HG02763 (cell line): ENCODE data around the gene CDC42EP4.
"Not testable (repeated sequence)": the region's sequence is repeated elsewhere in the genome, so short reads cannot be mapped to it uniquely, and the experiment has no call there.

Source experiments
- ATAC-seq: cut with Tn5 transposase; IDR thresholded peaks from one replicate; pipeline ENCODE4 v1.9.1; 2021; ENCODE audit warnings: mild to moderate bottlenecking, moderate library complexity; ENCODE audit not compliant: unreplicated experiment

Gene CDC42EP4

DNA sequence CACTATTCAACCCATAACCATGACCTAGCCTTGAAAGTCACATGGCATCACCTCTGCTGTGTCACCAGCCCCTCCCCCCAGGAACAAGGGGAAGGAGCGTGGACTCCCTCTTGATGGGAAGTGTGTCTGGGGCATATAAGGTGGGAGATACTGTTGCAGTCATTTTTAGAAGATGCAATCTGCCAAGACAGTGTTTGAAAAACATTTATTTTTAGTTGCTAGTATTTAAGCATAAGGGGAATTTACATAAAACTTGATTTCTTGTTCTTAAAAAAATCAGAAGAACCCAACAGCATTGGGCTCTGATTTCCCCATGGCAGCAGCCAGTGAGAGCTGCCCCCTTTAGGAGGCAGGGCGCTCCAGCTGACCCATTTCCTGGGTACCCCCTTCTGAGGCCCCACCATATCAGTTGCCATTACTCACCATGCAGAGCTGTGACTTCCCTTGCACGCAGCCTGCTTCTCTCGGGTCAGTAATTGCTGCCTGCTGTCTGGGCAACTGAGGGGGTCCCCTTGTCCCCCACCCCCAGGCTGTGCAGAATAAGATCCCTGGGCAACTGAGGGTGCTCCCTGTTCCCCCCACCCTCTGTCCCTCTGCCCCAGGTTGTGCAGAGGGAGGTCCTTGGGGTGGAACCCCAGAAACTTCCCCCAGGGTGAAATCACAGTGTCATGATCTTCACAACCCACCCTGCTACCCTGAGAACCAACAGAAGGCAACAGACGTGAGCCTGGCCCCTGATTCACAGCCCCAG lies 11.8 kb upstream of the CDC42EP4 start:
- no peak for ATAC-seq

DNA sequence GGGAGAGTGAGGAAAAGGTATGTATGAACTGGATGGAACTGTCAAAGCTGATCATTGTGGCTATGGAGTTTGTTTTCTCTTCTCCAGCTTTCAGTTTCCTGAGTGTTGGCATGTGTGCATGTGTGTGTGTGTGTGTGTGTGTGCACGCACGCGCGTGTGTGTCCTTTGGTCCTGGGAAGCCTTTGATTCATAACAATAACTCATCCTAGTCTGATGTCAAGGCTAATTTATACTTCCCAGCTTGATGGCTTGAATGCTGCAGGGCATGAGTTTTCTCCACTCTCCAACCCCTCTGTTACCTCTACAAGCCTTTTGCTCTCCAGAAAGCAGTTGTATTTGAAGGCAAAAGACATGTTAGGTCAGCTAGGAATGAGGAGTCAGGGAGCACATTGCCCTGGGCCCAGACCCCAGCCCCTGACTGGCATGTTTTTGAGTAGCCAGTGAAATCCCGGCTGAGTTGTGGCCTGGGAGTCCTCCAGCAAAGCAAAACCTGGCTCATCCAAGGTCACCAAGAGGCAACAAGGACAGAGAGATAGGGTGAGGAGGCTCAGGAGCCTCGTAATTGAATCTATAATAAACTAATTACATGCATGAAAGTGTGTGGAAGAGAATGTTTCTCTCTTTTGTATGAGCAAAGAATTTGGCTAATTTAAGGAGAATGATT lies 8.9 kb upstream of the CDC42EP4 start:
- ATAC-seq = no peak

DNA sequence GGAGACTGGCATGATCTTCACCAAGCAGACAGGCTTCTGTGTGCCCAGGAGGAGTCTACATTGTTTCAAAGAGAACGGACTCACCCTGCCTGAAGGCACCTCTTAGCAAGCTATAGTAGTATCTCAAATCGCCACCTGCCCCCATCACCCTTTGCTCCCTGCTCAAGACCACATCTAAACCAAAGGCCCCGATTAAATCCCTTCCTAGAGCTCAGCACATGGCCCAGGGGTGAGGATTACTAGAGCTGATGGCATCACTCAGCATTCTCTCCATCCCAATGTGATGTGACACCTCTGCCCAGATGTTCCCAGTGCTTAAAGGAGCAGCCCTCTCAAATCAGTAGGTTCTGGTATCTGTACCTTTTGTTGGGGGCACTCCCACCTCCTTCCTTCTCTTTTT lies 8.0 kb upstream of the CDC42EP4 start:
- no peak for ATAC-seq

DNA sequence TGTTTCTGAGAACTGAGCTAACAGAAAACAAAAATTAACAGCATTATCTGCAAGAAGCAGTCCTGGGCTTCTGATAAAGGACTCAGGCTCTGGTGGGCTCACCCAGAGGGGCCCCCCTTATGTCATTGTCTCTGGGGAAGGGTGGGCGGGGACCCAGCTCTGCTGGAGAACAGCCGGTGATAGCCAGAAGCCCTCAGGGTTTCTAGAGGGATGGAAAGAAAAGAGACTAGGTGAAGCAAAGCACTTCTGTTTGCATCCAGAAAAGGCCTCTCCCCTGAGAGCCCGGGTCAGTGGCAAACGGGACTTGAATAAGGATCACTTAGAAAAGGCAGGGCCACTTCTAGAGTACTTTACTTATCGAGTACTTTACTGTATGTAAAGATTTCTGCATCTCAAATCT lies 7.0 kb upstream of the CDC42EP4 start:
- no peak for ATAC-seq

DNA sequence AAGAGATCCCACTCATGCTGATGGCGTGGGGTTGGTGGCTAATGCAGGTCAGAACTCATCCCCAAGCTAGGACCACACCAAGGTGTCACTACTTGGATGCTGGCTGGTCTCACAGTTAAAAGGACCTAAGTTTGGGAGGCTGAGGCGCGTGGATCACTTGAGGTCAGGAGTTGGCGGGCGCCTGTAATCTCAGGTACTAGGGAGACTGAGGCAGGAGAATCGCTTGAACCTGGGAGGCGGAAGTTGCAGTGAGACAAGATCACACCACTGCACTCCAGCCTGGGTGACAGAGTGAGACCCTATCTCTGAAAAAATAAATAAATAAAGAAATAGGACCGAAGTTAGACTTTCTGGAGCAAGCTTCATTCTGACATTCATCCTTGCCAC lies 6.6 kb upstream of the CDC42EP4 start:
- no peak for ATAC-seq

DNA sequence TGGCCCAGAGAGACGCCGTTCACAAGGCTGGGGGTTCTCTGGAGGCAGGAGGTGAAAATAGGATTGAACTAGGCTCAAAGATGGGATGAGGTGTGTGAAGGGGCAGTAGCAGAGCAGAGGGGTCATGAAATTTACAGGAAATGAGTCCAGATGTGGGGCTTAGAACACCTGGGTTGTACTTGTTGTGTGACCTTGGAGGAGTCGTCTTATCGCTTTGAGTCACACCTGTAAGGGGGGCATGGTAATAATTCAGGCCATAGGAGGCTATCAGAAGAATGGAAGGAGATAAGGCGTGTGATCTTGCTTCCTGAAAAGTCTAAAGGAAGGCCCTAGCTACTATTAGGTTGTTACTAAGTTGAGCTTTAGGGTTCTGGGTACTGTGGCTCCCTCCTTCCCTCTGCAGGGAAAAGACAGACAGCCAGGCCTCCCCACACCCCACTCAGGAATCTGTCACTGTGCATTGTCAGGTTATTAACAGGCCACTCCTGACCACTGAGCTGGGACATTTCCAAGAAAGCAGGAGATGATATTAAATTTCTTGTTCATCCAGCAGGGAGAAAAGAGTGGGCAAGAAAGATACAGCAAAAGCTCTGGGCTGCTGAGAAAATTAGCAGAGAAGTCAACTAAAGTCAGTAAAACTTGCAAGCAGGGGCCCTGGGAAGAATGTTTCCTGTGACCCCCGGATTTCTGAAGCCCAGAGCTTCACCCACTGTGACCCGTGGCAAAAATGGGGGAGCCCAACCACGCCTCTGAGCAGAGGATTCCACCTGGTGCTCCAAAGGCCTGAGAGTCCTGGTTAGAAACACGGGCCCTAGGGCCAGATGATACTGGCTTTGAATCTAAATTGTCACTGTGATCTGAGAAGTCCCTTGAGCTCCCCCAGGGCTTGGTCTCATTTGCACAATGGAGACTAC lies 6.0 kb upstream of the CDC42EP4 start:
- ATAC-seq = no peak

DNA sequence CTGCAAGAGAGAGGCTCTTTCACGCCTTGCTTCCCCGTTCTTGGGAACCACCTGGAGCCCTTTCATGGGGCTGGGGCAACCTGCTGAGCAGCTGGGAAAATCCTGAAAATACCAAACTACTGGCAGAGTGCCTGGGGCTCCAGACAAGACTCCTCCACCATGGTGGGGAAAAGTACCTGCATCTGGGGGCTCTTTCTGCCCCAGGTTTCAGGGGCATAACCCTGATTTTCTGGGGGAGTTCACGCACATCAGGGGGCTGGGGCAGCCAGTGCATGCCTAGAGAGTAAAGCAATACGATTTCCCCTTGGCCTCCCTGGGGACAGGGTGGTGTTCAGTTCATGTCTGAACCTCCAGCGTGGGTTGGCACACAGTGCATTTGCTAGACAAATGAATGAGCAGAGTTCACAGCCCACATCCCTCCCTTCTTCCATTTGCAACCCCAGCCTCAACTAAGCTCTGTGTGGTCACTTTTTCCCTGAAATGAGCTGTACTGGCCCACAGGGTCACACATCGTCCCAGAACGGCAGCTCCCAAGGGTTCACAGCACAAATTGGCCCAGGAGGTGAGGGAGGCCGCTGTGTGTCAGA lies 5.2 kb upstream of the CDC42EP4 start:
- ATAC-seq = peak; percentile 66

DNA sequence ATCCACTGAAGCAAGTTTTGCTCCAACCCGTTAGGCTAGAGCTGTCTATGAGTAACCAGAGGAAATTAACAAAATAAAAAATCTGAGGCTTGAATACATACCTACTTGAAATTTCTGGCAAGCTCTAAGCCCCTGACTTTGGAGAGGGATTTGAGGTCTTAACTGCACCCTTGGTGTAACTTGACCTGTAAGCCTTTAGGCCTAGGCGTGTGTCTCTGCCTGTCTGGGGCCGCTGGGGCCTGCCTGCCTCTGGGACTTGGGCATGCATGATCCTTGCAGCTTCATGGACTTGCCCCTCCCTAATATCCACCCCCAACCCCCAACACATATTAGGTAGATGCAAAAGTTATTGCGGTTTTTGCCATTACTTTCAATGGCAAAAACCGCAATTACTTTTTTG lies 3.7 kb upstream of the CDC42EP4 start:
- no peak for ATAC-seq

DNA sequence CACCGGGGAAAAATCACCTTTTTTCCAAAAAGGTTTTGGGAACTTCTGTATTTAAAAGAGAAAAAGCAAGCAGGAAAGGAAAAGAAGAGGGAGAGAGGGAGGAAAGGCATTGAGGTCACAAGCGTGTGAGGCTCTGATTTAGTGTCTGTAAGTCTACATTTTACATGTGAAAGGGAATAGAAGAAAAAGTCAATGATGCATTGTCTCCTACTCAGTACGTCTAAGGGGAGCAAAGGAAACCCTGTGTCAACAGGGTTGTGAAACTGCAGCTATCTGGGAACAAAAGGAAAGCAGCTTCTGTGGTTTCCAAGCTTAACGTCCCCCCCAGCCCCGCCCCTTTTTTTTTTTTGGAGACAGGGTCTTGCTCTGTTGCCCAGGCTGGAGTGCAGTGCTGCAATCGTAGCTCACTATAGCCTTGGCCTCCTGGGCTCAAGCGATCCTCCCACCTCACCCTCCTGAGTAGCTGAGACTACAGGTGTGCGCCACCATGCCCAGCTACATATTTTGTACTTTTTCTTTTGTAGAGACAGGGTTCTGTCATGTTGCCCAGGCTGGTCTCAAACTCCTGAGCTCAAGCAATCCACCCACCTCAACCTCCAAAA lies 1.8 kb upstream of the CDC42EP4 start:
- no peak for ATAC-seq

DNA sequence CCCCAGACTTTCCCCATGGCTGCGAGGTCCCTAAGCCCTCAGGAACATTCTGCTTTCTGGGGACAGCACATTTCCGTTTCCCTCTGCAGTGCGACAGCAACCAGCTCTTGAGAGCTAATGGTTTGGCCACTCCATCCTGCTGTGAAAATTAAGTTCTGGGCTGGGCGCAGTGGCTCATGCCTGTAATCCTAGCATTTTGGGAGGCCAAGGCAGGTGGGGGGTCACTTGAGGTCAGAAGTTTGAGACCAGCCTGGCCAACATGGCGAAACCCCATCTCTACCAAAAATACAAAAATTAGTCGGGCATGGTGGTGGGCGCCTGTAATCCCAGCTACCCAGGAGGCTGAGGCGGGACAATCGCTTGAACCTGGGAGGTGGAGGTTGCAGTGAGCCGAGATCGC lies 1.1 kb upstream of the CDC42EP4 start:
- ATAC-seq = not testable (repeated sequence)

DNA sequence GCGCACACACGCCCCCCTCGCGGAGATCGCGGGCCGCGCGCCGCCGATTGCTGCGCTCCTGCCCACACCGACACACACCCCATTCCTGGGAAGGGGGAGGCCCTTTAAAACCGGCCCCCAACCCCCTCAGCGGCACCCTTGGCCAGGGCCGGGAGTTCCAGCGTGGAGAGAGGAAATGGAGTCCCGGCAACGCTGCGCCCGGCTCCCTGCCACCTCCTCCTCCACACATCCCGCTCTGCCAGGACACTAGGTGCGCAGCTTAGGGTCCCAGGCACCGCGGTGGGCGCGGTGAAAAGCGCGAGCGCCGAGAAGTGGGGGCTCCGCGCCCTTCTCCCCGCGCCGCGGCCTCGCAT lies 397 bp downstream of the CDC42EP4 start:
- peak; percentile 10 for ATAC-seq

DNA sequence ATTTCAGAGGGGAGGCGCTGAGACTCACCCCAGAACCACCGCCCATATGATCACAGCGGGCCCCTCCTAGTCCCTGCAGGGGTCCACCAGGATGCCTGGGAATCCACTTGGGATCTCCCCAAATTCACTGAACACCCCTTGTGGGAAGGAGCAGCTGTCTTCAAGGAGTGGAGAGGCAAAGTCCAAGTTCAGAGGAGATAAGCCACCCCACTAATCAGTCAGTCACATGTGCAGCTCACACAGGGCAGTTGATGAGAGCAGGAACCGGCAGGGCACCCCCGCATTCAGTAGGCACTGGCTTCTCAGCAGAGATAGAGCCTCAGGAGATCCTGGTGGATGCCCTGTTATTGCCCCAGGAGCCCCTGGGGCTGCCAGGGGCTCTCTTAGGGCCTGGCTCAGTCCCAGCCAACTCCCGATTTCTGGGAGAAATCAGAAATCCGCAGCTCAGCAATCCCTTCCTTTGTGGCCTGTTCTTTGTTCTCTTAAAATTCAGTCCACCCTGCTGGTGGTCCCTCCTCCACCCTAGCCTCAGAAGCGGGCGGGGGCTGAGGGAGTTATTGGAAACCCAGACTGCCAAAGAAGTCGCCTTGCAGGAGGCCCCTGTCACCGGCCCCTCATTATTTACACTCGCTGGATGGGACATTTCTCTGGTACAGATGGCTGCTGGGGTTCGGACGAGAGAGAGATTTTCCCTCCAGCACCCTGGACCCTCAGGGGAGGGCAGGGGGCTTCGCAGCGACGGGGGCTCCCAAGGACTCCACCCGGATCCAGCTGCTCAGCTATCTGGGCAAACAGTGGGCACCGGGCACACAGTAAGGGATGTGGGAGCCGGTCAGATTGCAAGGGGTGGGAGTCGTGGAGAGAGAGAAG lies 1.8 kb downstream of the CDC42EP4 start:
- ATAC-seq = no peak

DNA sequence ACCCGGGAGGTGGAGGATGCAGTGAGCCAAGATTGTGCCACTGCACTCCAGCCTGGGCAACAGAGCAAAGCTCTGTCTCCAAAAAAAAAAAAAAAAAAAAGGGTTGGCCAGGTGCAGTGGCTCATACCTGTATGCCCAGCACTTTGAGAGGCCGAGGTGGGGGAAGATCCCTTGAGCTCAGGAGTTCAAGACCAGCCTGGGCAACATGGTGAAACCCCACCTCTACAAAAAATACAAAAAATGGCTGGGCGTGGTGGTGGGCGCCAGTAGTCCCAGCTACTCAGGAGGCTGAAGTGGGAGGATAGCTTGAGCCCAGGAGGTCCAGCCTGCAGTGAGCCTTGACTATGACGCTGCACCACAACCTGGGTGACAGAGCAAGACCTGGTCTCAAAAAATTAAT lies 2.8 kb downstream of the CDC42EP4 start:
- ATAC-seq = not testable (repeated sequence)

DNA sequence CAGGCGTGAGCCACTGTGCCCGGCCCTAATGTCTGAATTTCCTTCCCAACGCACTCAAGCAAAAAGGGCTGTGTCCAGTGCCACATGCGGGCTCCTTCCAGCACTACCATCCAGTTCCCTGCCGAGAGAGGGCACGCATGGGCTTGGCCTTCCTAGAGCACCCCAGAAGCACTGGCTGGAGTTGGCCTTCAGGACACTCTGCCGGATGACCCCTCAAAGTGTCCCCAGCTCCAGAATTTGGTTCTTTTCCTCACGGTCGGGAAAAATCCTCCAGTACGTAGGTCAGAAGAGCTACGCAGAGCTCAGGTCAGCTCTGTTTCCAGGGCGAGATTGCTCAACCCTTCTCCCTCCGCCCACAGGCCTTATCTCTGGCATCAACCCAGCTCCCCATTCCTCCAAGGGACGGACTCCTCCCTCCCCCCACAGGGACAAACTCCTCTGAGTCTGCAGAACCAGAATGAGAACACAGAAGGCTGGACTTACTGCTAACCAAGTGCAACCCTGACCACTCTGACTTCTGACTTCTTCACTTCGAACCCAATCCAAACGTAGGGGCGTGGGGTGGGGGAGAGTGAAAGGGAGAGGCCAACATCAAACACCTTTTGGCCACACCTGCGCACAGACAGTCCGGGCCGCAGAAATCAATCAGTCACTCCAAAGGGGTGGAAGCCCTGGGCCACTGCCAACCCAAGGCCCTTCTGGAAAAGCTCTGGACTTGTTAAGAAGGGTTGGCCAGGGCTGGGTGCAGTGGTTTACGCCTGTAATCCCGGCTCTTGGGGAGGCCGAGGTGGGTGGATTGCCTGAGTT lies 3.6 kb downstream of the CDC42EP4 start:
- ATAC-seq = no peak

DNA sequence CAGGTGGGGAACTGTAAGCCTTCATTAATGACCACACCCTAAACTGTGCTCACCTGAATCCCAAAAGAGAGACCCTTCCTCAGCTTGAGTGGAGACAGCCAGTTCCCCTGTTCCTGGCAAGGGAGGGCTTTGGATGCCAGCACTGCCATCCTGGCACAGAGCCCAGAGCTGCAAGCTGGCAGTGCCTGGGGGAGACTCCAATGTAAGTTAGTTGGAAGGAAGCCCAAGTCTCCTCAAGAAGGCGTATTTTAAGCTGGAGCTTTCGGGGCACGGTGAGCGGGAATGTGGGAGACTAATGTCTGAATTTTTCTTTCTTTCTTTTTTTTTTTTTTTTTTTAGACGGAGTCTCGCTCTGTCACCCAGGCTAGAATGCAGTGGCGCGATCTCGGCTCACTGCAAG lies 4.7 kb downstream of the CDC42EP4 start:
- no peak for ATAC-seq

DNA sequence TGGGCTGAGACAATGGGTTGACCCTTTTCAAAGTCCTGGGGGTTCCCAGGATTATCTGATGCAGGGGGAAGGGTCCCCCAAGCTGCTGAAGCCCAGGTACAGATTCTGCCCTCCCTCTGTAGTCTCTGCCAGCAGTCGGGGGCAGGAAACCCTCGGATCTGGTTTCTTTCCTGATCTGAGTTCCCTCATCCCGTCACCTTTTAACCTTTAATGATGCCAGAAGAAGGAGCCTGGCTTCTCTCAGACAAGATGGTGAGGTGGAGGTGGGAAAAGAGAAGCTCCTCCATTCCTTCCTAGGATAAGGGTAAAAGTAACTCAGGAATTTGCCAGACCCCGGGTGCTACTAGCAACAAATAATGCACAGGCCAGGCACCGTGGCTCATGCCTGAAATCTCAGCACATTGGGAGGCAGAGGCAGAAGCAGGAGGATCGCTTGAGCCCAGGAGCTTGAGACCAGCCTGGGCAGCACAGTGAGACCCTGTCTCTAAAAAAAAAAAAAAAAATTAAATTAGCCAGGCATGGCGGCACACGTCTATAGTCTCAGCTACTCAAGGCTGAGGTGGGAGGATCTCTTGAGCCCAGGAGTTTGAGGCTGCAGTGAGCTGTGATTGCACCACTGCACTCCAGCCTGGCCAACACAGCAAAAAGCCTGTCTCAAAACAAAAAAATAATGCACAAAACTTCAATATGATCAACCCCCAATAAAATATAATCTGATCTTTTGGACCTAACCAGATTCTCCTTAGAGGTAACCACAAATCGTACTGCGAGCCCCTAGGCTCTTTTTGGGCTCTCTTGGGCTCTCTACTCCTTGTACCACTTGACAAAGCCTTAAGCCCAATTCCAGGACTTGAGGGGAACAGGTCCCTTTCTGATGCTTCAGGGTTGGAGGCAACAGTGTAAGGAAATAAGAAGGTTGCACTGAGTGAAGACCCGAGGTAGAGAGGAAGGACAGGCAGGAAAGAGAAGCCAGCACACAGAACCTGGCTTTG lies 5.7 kb downstream of the CDC42EP4 start:
- ATAC-seq = no peak

DNA sequence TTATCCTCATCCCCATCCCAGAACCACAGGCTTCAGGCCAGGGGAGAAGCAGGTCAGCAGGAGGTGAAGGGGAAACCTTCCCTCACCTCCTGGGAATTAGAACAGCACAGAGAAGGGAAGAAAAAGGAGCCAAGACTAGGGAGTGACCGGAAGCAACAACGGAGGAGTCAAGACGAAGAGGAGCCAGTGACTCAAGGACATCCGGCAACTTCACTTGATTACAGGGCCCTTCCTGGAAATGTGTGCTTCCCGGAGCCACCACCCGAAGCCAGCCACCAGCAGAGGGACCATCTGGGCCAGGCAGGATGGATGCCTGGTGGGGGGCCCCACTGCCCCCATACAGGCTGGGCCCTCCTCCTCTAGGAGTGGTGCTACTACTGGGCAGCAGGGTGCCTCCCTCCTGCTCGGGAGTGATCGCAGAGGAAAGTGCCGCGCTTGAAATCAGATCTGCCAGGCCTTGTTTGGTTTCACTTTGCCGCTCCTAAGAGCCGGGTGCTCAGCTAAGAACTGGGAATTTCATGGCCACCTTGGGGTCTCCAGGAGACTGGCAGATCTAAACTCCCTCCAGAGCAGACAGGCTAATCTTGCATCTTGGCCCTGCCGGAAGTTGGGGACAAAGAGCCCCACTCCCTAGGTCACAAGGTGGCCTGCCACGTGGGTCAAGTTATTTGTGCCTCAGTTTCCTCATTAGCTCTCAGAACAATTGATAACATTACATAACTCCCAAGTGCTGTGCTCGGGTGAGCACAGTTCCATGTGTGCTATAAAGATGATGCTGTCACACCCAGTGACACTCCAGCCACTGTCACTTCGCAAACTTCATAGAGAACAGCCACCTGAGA lies 6.6 kb downstream of the CDC42EP4 start:
- ATAC-seq = no peak
